ENCODE results near the gene SATL1. TPM values are rescaled to one million over a fixed set of nuclear protein-coding genes. Genes with fewer than 3 reads are reported as not detected.
A peak's percentile ranks its signal among the peaks of the same experiment; 100 is the strongest.

SATL1 gene
- polyA plus RNA-seq, 1 experiment: not detected

GRCh38 chrX:85112293-85112692 lies 131.3 kb downstream of the SATL1 start:
- no peak overlapping the region for H3K4me3 ChIP-seq (ENCODE audit: low read depth, low read length)
- no peak for DNase-seq (ENCODE audit: low read depth, low spot score)
- no peaks in the 10 kb centered on the region for H3K9me3 ChIP-seq (ENCODE audit: control insufficient read depth, insufficient read depth, low read length)
- no peak overlapping the region for H3K27ac ChIP-seq (ENCODE audit: low read depth, low read length)
- ChIA-PET POLR2A (no interaction called here), CTCF (interaction anchor here (0.8 to 3.0 kb wide), 5 partner anchors 8 to 433 kb away, joined by 3 to 30 read pairs (median 5); no protein-coding TSS in a partner anchor)
- TF ChIP-seq, protein P1, sequence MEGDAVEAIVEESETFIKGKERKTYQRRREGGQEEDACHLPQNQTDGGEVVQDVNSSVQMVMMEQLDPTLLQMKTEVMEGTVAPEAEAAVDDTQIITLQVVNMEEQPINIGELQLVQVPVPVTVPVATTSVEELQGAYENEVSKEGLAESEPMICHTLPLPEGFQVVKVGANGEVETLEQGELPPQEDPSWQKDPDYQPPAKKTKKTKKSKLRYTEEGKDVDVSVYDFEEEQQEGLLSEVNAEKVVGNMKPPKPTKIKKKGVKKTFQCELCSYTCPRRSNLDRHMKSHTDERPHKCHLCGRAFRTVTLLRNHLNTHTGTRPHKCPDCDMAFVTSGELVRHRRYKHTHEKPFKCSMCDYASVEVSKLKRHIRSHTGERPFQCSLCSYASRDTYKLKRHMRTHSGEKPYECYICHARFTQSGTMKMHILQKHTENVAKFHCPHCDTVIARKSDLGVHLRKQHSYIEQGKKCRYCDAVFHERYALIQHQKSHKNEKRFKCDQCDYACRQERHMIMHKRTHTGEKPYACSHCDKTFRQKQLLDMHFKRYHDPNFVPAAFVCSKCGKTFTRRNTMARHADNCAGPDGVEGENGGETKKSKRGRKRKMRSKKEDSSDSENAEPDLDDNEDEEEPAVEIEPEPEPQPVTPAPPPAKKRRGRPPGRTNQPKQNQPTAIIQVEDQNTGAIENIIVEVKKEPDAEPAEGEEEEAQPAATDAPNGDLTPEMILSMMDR (IDR thresholded peaks at IDR 0.05; ENCODE audit: low read depth, low read length): no peak
- H3K27me3 ChIP-seq (ENCODE audit: control insufficient read depth, insufficient read depth, low read length): no peaks in the 10 kb centered on the region

GRCh38 chrX:85111347-85111746 lies 132.2 kb downstream of the SATL1 start:
- TF ChIP-seq, protein P1 (IDR thresholded peaks at IDR 0.05; ENCODE audit: low read depth, low read length): peak; percentile 65
- no peak for DNase-seq (ENCODE audit: low read depth, low spot score)
- Histone ChIP-seq H3K27ac (ENCODE audit: low read depth, low read length) (no peak overlapping the region), H3K27me3 (ENCODE audit: control insufficient read depth, insufficient read depth, low read length) (no peaks in the 10 kb centered on the region), H3K4me3 (ENCODE audit: low read depth, low read length) (no peak overlapping the region), H3K9me3 (ENCODE audit: control insufficient read depth, insufficient read depth, low read length) (no peaks in the 10 kb centered on the region)
- ChIA-PET POLR2A (no interaction called here), CTCF (interaction anchor here (0.7 to 3.0 kb wide), 6 partner anchors 9 to 434 kb away, joined by 3 to 30 read pairs (median 4); no protein-coding TSS in a partner anchor)

GRCh38 chrX:85109235-85109634 lies 134.3 kb downstream of the SATL1 start:
- TF ChIP-seq, protein P1 (IDR thresholded peaks at IDR 0.05; ENCODE audit: low read depth, low read length): peak; percentile 19; the same call in 1 of the 2 replicates
- Histone ChIP-seq H3K27me3 (ENCODE audit: control insufficient read depth, insufficient read depth, low read length) (no peaks in the 10 kb centered on the region), H3K27ac (ENCODE audit: low read depth, low read length) (no peak overlapping the region), H3K4me3 (ENCODE audit: low read depth, low read length) (no peak overlapping the region), H3K9me3 (ENCODE audit: control insufficient read depth, insufficient read depth, low read length) (no peaks in the 10 kb centered on the region)
- CTCF ChIA-PET: interaction anchor here (0.7 kb wide), 1 partner anchor 16 kb away, joined by 3 read pairs; no protein-coding TSS in a partner anchor
- POLR2A ChIA-PET: no interaction called here
- DNase-seq (ENCODE audit: low read depth, low spot score): no peak

- TF ChIP-seq, protein P1 (IDR thresholded peaks at IDR 0.05; ENCODE audit: low read depth, low read length): no peak
- ChIA-PET POLR2A (no interaction called here), CTCF (no interaction called here)
- no peaks in the 10 kb centered on the region for H3K27me3 ChIP-seq (ENCODE audit: control insufficient read depth, insufficient read depth, low read length)
- DNase-seq (ENCODE audit: low read depth, low spot score): no peak
- no peak overlapping the region for H3K27ac ChIP-seq (ENCODE audit: low read depth, low read length)
- no peaks in the 10 kb centered on the region for H3K9me3 ChIP-seq (ENCODE audit: control insufficient read depth, insufficient read depth, low read length)
- H3K4me3 ChIP-seq (ENCODE audit: low read depth, low read length): no peak overlapping the region
Measured at GRCh38 chrX:85108165-85108564, 135.4 kb downstream of the SATL1 start.

GRCh38 chrX:85107407-85107806 lies 136.2 kb downstream of the SATL1 start:
- CTCF ChIA-PET: no interaction called here
- TF ChIP-seq, protein P1 (IDR thresholded peaks at IDR 0.05; ENCODE audit: low read depth, low read length): no peak
- POLR2A ChIA-PET: no interaction called here
- Histone ChIP-seq H3K27ac (ENCODE audit: low read depth, low read length) (no peak overlapping the region), H3K9me3 (ENCODE audit: control insufficient read depth, insufficient read depth, low read length) (no peaks in the 10 kb centered on the region), H3K27me3 (ENCODE audit: control insufficient read depth, insufficient read depth, low read length) (no peaks in the 10 kb centered on the region), H3K4me3 (ENCODE audit: low read depth, low read length) (no peak overlapping the region)
- DNase-seq (ENCODE audit: low read depth, low spot score): no peak

All from AG04450 (cell line).